ENCODE measurements around the gene ANXA8.

DNA sequence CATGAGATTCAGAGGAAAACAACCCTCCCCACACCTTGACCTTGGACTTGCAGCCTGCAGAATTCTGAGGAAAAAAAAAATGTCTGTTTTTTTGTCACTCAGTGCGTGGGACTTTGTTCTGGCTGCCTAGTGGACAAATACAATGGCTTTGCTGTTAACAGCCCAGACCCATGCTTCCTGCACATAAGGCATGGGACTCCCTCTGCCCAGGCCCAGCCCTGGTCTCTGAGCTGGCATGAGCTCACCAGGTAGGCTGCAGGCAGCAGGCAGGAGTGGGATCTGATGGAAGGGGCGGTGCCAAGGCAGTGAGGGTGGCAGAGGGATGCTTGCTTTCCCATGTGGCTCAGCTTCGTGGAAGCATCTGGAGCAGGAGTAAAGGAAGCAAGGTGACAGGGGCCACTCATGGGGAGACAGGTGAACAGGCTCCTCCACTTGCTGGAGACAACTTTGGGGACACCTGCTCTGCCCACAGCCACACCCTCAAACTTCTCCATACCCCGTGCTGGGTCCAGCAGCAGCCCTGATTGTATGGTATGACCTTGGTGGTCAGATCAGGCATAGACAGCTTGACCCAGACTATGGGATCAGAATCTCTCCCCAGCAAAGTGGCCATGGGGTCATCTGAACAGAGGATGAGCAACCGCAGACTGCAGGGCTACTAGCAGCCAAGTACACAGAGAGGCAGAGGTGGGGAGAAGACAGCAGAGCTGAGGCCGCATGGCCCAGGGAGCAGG is 27.0 kb downstream of the ANXA8 start:
- TF ChIP-seq POLR2A (IDR thresholded peaks at IDR 0.05) = no peak
- TF ChIP-seq, protein P1, sequence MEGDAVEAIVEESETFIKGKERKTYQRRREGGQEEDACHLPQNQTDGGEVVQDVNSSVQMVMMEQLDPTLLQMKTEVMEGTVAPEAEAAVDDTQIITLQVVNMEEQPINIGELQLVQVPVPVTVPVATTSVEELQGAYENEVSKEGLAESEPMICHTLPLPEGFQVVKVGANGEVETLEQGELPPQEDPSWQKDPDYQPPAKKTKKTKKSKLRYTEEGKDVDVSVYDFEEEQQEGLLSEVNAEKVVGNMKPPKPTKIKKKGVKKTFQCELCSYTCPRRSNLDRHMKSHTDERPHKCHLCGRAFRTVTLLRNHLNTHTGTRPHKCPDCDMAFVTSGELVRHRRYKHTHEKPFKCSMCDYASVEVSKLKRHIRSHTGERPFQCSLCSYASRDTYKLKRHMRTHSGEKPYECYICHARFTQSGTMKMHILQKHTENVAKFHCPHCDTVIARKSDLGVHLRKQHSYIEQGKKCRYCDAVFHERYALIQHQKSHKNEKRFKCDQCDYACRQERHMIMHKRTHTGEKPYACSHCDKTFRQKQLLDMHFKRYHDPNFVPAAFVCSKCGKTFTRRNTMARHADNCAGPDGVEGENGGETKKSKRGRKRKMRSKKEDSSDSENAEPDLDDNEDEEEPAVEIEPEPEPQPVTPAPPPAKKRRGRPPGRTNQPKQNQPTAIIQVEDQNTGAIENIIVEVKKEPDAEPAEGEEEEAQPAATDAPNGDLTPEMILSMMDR (IDR thresholded peaks at IDR 0.05) = no peak

Data from Peyer's patch (tissue), 4 donors.